Activated naive CD8-positive, alpha-beta T cell treated with anti-CD3 and anti-CD28 coated beads for 36 hours (primary cell): Measurements from ENCODE around the gene EIF4G3. TPM values are rescaled to one million over a fixed set of nuclear protein-coding genes. Genes with fewer than 3 reads are reported as not detected.
A peak's percentile ranks its signal among the peaks of the same experiment; 100 is the strongest.
"Not testable (repeated sequence)": the region's sequence is repeated elsewhere in the genome, so short reads cannot be mapped to it uniquely, and the experiment has no call there.

ENCODE experiments used
- DNase-seq: peaks from one replicate; pipeline ENCODE4 v3.0.0; 2021
- H3K27ac Mint-ChIP-seq: one replicate; pipeline ENCODE4 v1.8.0; 2022; ENCODE audit warnings: mild to moderate bottlenecking, moderate library complexity, mixed read lengths
- H3K27me3 Mint-ChIP-seq: one replicate; pipeline ENCODE4 v1.8.0; 2022; ENCODE audit warnings: mild to moderate bottlenecking, mixed read lengths
- H3K36me3 Mint-ChIP-seq: one replicate; pipeline ENCODE4 v1.8.0; 2021; ENCODE audit warnings: mild to moderate bottlenecking, mixed read lengths
- H3K4me1 Mint-ChIP-seq: one replicate; pipeline ENCODE4 v1.8.0; 2021; ENCODE audit warnings: mixed read lengths
- H3K4me3 Mint-ChIP-seq: one replicate; pipeline ENCODE4 v1.8.0; 2022; ENCODE audit warnings: mild to moderate bottlenecking, moderate library complexity, mixed read lengths
- H3K9me3 Mint-ChIP-seq: one replicate; pipeline ENCODE4 v1.8.0; 2022; ENCODE audit warnings: mixed read lengths
- total RNA-seq, 2 experiments: library from RNA; stranded (reverse); gene quantifications; one replicate each; pipeline ENCODE4 v1.2.3, GENCODE V29; 2021

The EIF4G3 gene
- total RNA-seq, 2 experiments from 2014 or later = 51.1 to 55.9 TPM

DNA sequence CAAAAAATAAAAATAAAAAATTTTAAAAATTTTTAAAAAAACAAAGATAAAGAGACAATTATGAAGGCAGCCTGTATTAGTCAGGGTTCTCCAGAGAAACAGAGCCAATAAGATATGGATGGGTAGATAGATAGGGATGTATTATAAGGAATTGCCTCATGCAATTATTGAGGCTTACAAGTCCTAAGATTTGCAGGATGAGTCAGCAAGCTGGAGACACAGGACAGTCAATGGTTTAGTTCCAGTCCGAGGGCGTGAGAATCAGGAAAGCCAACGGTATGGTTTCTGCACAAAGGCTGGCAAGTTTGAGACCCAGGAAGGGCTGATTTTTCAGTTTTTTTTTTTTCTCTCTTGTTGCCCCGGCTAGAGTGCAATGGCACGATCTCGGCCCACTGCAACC is 24.1 kb upstream of the EIF4G3 start:
- DNase-seq = no peak
- Mint-ChIP-seq H3K27ac (no peak overlapping the region), H3K4me3 (no peak overlapping the region), H3K36me3 (no peaks in the 10 kb centered on the region), H3K9me3 (no peaks in the 10 kb centered on the region), H3K27me3 (peaks cover 5% of the 10 kb centered on the region), H3K4me1 (no peaks in the 10 kb centered on the region)

DNA sequence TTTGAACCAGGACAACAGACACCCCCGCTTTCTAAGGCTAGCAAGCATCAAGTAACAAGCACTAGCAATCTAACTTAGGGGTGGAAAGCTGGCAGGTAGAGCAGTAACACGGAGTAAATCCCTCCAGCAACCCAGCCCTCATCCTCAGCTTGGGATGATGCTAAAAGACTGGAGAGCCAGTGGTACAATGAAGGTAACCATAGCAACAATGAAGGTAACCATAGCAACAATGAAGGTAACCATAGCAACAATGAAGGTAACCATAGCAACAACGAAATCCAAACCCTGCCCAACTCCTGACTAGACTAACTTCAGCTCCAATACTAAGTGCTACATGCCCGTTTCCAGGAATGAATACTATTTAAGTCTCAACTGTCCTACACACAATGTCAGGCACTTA is 22.2 kb upstream of the EIF4G3 start:
- Mint-ChIP-seq H3K36me3 (no peaks in the 10 kb centered on the region), H3K27ac (no peak overlapping the region), H3K27me3 (peaks cover 10% of the 10 kb centered on the region), H3K4me3 (no peak overlapping the region), H3K9me3 (no peaks in the 10 kb centered on the region), H3K4me1 (peaks cover 4% of the 10 kb centered on the region)
- no peak for DNase-seq

DNA sequence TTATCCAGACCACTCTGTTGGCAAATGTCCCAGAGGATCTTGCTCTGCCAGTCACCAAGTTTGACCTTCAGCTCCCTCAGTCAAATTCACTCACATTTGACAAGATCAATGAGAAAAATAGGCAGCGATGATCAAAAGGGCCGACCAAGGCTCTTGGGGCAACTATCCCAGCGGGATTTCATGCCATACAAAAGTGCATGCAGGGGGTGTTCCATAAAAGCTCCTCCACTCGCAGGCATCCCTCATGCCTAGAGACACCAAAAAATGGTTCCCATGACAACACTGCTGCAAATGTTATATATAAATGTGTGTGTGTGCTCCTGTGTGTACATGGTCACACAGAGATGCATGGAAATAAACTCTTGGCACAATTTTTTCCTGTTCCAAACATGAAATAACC is 16.2 kb upstream of the EIF4G3 start:
- DNase-seq = no peak
- H3K4me3 Mint-ChIP-seq = no peak overlapping the region
- no peaks in the 10 kb centered on the region for H3K9me3 Mint-ChIP-seq
- H3K4me1 Mint-ChIP-seq = peaks cover 4% of the 10 kb centered on the region
- H3K27me3 Mint-ChIP-seq = peaks cover 17% of the 10 kb centered on the region
- no peak overlapping the region for H3K27ac Mint-ChIP-seq
- H3K36me3 Mint-ChIP-seq = no peaks in the 10 kb centered on the region

DNA sequence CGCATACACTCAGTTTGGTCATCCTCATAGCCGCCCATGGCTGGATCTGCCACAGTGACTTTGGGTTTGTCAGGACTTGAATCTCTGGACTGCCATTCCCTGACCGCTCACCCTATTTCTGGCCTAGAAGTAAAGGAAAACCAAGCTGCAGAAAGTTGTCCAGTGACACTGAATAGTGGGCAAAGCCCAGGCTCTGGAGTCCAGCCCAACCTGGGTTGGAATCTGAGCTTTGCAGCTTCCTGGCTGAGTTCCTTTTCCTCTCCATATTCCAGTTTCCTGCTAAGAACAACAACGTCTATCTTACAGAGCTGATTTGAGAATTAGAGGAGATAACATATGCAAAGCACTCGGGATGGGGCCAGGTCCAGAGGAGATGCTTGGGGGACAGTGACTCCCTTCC is 15.6 kb upstream of the EIF4G3 start:
- Mint-ChIP-seq H3K27ac (no peak overlapping the region), H3K36me3 (no peaks in the 10 kb centered on the region), H3K4me1 (peaks cover 4% of the 10 kb centered on the region), H3K27me3 (peaks cover 17% of the 10 kb centered on the region), H3K4me3 (no peak overlapping the region), H3K9me3 (no peaks in the 10 kb centered on the region)
- no peak for DNase-seq

DNA sequence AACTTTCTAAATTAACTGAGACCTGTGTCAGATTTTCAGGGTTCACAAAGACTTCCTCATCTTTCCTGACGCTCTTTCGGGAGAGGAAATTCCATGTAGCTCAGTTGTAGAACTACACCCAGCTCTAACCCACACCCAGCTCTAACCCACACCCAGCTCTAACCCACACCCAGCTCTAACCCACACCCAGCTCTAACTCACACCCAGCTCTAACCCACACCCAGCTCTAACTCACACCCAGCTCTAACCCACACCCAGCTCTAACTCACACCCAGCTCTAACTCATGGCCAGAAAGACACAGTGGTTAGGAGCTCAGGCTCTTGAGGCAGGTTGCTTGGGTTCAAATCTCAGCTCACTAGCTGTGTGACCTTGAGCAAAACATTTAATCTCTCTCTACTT is 14.1 kb upstream of the EIF4G3 start:
- not testable (repeated sequence) for H3K9me3 Mint-ChIP-seq, H3K4me3 Mint-ChIP-seq, H3K36me3 Mint-ChIP-seq, DNase-seq, H3K27ac Mint-ChIP-seq, H3K4me1 Mint-ChIP-seq
- H3K27me3 Mint-ChIP-seq = peaks cover 13% of the 10 kb centered on the region

DNA sequence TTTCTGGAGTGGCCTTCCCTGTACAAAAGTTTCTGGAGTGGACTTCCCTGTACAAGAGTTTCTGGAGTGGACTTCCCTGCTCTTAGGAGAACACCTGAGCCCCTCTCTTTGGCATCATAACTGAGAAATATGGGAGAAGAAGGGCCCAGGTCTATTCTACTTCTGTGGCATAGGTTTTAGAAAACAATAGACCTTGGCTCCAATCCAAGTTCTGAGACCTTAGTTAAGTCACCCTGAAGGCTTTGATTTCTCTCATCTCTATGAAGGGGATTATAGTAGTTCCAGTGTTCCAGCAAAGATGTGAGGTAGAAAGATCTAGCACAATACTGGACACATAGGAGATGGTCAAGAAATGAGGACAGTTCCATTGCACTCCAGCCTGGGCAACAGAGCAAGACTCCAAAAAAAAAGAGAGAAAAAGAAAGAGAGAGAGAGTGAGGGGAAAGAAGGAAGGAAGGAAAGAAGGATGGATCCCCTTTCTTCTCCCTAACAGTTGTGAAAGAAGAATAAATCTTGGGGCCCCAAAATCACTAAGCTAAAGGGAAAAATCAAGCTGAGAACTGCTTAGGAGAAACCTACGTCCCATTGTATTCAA is 13.3 kb upstream of the EIF4G3 start:
- no peak for DNase-seq
- Mint-ChIP-seq H3K4me3 (no peak overlapping the region), H3K27me3 (peaks cover 10% of the 10 kb centered on the region), H3K9me3 (no peaks in the 10 kb centered on the region), H3K36me3 (no peaks in the 10 kb centered on the region), H3K4me1 (peaks cover under 1% of the 10 kb centered on the region), H3K27ac (no peak overlapping the region)

DNA sequence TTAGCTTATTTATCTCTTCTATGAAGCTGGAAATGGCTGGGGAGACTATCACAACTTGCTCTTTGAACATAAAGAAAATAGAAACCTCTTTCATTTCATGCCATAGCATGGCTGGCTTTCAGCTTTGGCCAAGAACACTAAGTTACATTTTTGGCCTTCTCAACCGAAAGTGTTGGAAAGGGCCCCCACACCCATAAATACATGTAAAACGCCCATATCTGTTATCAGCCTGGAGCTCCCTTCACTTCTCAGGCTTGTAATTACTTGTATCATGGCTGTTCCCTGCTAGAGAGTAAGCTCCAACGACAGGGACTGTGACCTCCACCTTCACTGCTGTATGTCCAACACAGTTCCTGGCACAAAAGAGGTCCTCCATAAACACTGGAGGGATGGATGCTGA is 12.7 kb upstream of the EIF4G3 start:
- Mint-ChIP-seq H3K27me3 (peaks cover 10% of the 10 kb centered on the region), H3K36me3 (no peaks in the 10 kb centered on the region), H3K4me3 (no peak overlapping the region), H3K4me1 (no peaks in the 10 kb centered on the region), H3K9me3 (no peaks in the 10 kb centered on the region), H3K27ac (no peak overlapping the region)
- DNase-seq = no peak

DNA sequence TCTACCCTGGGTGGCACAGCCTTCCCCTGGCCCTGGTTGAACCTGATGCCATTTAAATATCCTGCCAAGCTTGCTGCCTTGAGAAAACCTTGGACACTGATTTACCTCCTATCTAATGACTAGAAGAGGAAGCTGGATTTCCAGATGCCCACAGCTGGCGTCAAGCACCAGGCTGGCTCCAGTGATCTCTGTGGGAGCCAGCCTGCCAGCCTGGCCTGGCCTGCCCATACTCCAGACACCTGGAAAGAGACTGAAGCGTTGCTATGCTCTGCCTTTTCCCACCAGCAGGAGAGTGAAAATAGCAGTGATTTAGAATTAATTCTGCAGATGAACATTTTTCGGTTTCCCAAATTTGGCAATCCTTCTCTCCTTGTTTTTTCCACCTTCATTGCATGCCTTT is 11.5 kb upstream of the EIF4G3 start:
- Mint-ChIP-seq H3K27ac (no peak overlapping the region), H3K9me3 (no peaks in the 10 kb centered on the region), H3K27me3 (peaks cover 2% of the 10 kb centered on the region), H3K4me1 (no peaks in the 10 kb centered on the region), H3K36me3 (no peaks in the 10 kb centered on the region), H3K4me3 (no peak overlapping the region)
- DNase-seq = no peak

DNA sequence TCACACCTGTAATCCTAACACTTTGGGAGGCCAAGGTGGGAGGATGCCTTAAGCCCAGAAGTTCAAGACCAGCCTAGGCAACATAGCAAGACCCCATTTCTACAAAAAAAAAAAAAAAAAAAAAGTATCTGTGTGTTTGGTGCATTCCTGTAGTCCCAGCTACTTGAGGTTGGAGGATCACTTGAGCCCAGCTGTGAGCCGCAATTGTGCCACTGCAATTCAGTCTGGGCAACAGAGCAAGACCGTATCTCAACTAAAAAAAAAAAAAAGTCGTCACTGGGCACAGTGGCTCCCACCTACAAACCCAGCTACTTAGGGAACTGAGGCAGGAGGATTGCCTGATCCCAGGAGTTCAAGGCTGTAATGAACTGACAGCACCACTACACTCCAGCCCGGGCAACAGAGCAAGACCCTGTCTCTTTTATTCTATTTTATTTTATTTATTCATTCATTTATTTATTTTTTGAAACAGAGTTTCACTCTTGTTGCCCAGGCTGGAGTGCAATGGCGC is 8.6 kb upstream of the EIF4G3 start:
- no peak for DNase-seq
- Mint-ChIP-seq H3K36me3 (no peaks in the 10 kb centered on the region), H3K27me3 (no peaks in the 10 kb centered on the region), H3K27ac (no peak overlapping the region), H3K4me3 (no peak overlapping the region), H3K9me3 (no peaks in the 10 kb centered on the region), H3K4me1 (no peaks in the 10 kb centered on the region)

DNA sequence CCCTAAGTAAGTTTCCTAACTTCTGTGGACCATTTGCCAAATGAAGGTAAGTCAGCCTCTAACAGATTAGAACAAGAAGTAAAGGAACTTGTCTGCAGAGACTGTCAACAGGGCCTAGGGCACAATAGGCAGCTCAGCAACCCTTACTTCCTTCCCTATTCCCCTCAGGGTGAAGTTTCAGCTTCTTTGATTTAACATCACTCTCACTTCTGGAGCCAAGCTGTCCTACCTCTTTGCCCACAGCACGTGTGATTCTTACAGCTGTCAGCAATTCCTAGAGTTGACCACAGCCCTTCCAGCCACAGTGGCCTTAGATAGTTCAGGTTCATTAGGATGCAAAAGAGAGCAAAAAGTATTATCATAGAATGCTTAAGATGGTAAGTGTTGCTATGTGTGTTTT is 7.6 kb upstream of the EIF4G3 start:
- no peak for DNase-seq
- H3K27ac Mint-ChIP-seq = no peak overlapping the region
- H3K27me3 Mint-ChIP-seq = no peaks in the 10 kb centered on the region
- H3K36me3 Mint-ChIP-seq = no peaks in the 10 kb centered on the region
- H3K9me3 Mint-ChIP-seq = no peaks in the 10 kb centered on the region
- H3K4me3 Mint-ChIP-seq = no peak overlapping the region
- H3K4me1 Mint-ChIP-seq = no peaks in the 10 kb centered on the region

DNA sequence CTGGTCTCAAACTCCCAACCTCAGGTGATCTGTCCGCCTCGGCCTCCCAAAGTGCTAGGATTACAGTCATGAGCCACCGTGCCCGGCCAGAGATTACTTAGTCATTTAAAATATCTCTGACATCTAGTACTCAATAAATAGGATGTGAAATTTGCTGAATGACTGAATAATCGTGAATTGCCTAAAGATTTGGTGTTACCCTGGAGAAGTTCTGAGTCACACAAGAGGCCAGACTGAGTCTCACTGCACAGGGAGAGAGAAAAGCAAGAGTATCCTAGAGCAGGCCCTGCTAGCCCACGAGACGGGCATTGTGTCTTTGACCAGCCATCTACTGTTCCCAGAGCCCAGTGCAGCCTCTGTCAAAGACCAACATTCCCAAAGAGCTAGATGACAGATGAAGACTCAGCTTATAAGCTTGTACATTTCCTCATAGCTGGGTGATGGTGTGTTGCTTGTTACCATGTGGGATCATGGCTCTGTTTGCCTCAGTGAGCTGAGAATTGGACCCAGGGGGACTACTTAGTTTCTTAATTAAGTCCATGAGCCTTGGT is 5.6 kb upstream of the EIF4G3 start:
- H3K4me1 Mint-ChIP-seq = peaks cover 3% of the 10 kb centered on the region
- no peaks in the 10 kb centered on the region for H3K27me3 Mint-ChIP-seq
- H3K9me3 Mint-ChIP-seq = no peaks in the 10 kb centered on the region
- H3K4me3 Mint-ChIP-seq = no peak overlapping the region
- no peak for DNase-seq
- no peaks in the 10 kb centered on the region for H3K36me3 Mint-ChIP-seq
- H3K27ac Mint-ChIP-seq = no peak overlapping the region

DNA sequence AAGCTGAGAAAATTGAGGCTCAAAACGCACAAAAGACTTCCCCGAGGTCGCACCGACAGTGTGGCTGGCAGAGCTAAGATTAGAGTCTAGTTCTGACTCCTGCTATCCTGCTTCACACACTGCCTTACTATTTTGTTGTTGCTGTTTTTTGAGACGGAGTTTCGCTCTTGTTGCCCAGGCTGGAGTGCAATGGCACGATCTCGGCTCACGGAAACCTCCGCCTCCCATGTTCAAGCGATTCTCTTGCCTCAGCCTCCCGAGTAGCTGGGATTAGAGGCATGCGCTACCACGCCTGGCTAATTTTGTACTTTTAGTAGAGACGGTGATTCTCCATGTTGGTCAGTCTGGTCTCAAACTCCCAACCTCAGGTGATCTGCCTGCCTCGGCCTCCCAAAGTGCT is 1.6 kb upstream of the EIF4G3 start:
- not testable (repeated sequence) for H3K4me3 Mint-ChIP-seq, H3K9me3 Mint-ChIP-seq, H3K27ac Mint-ChIP-seq, H3K27me3 Mint-ChIP-seq, DNase-seq
- Mint-ChIP-seq H3K36me3 (peaks cover 19% of the 10 kb centered on the region), H3K4me1 (peaks cover 22% of the 10 kb centered on the region)

DNA sequence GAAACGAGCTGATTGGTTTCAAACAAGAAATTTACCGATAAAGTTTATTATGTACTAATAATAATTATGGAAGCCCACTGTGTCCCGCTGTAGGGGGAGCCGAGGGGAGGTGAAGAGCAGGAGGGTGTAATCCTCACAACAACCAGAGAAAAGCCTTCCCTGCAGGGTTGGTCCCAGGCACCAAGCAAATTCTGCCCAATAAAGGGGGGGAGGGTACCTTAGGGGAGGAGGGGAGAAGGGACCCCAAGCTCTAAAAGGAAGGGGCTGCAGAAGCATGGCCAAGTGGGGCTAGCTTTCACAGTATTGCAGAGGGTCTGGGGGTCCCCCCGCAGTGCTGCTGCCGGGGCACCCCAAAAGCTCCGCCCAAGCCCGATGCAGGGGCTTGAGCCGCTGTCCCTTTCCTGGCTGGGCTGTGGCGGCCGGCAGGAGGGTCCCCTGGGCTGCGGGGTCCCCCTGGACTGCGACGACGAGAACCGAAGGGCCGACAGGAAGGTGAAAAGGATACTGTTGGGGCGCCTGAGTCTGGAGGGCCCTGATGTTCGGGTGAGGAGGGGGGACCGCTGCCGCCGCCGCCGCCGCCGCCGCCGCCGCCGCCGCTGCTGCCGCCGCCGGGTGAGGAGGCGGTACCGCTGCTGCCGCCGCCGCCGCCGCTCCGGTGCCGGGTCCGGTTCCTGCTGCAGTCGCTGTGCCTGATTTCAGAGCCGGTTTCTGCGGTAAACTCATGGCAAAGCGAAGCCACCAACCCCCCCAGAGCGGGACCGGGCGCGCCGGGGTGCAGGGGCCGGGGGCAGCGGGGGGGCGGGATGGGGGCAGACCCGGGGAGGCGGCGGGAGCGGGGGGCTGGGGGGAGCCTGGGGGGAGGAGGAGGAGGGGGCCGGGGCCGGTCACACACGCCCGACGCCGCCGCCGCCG is 771 bp downstream of the EIF4G3 start:
- H3K9me3 Mint-ChIP-seq = no peaks in the 10 kb centered on the region
- H3K36me3 Mint-ChIP-seq = peaks cover 29% of the 10 kb centered on the region
- peak overlapping the region; percentile 86 for H3K4me3 Mint-ChIP-seq
- peak; percentile 46 for DNase-seq
- peak overlapping the region; percentile 91 for H3K27ac Mint-ChIP-seq
- H3K27me3 Mint-ChIP-seq = no peaks in the 10 kb centered on the region
- peaks cover 27% of the 10 kb centered on the region for H3K4me1 Mint-ChIP-seq

DNA sequence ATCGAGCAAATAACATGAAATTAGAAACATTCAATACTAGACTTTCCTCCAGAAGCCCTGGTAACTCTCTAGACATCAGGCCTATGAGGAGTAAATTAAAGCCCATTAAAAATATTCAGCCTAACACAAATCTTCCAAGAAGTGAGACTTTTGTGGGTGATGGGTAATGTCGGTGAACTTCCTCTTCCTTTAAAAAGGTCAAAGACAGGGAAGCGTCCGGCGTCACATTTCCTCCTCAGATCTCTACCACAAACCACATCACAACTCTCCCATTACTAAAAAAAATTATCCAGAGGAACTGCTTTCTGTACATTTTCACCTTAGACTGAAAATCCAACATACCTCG is 1.4 kb downstream of the EIF4G3 start:
- peak; percentile 21 for DNase-seq
- H3K4me3 Mint-ChIP-seq = peak overlapping the region; percentile 86
- H3K4me1 Mint-ChIP-seq = peaks cover 27% of the 10 kb centered on the region

DNA sequence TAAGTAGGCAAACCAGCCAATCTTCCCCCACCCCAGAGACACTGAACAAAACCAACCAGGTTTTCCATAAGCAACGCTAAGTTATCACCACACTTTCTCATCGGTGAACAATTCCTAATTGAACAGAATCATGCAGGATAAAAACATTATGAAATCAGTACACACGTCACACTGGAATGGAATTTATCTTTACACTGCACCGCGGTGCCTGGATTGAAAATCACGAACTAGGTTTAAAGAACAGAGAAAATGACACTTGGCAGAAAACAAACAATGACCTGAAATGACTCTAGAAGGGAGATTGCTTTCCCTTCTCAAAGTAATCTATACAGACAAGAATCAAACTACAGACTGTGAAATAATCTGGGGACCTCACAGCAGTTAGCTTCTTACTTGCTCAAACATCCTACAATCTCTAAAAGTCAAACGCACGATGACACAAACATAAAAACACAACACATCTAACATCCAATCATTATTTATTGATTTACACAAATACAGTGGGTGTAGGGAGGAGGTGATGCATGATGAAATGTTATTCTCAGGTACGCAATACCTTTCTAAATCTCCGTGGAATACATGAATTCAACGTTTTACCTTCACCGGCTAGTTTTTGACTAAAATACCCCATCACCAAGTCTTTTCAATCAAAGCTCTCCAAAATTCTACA is 1.9 kb downstream of the EIF4G3 start:
- peak overlapping the region; percentile 86 for H3K4me3 Mint-ChIP-seq
- no peaks in the 10 kb centered on the region for H3K9me3 Mint-ChIP-seq
- peak overlapping the region; percentile 91 for H3K27ac Mint-ChIP-seq
- peaks cover 35% of the 10 kb centered on the region for H3K36me3 Mint-ChIP-seq
- DNase-seq = no peak
- peaks cover 27% of the 10 kb centered on the region for H3K4me1 Mint-ChIP-seq
- H3K27me3 Mint-ChIP-seq = no peaks in the 10 kb centered on the region

More for the DNA sequence above, 1.4 kb downstream of the EIF4G3 start:
- Mint-ChIP-seq H3K27ac (peak overlapping the region; percentile 91), H3K36me3 (peaks cover 33% of the 10 kb centered on the region), H3K27me3 (no peaks in the 10 kb centered on the region), H3K9me3 (no peaks in the 10 kb centered on the region)
